Activated CD4-positive, alpha-beta T cell treated with anti-CD3 and anti-CD28 coated beads for 36 hours (primary cell): Measurements from ENCODE around the gene ALKAL2. TPM values are rescaled to one million over a fixed set of nuclear protein-coding genes. Genes with fewer than 3 reads are reported as not detected.
"Not testable (repeated sequence)": the region's sequence is repeated elsewhere in the genome, so short reads cannot be mapped to it uniquely, and the experiment has no call there.

Experiments
- ATAC-seq: fragments of 200-7000 bp; cut with Tn5 transposase; one replicate; pipeline ENCODE4 v1.10.0; 2021; ENCODE audit warnings: mild to moderate bottlenecking, moderate library complexity
- CTCF ChIA-PET: fragments of 350-600 bp; sonication (Branson Sonifier 250); formaldehyde crosslinking; loops from one replicate; lab custom pipeline; 2021; ENCODE audit warnings: antibody characterized with exemption; lab: Charles Lee
- POLR2A ChIA-PET: fragments of 350-600 bp; sonication (Branson Sonifier 250); formaldehyde crosslinking; loops from one replicate; lab custom pipeline; 2021; ENCODE audit warnings: antibody characterized with exemption, inconsistent platforms; lab: Charles Lee
- DNase-seq: peaks from one replicate; pipeline ENCODE4 v3.0.0-alpha.2; 2020
- H3K27ac Mint-ChIP-seq: one replicate; pipeline ENCODE4 v1.8.0; 2021; ENCODE audit warnings: mixed read lengths
- H3K27me3 Mint-ChIP-seq: one replicate; pipeline ENCODE4 v1.8.0; 2021; ENCODE audit warnings: mixed read lengths
- H3K36me3 Mint-ChIP-seq: one replicate; pipeline ENCODE4 v1.8.0; 2021; ENCODE audit warnings: low read depth, mixed read lengths
- H3K4me1 Mint-ChIP-seq: one replicate; pipeline ENCODE4 v1.8.0; 2021; ENCODE audit warnings: mixed read lengths
- H3K4me3 Mint-ChIP-seq: one replicate; pipeline ENCODE4 v1.8.0; 2021; ENCODE audit warnings: mild to moderate bottlenecking, moderate library complexity, mixed read lengths
- H3K9me3 Mint-ChIP-seq: one replicate; pipeline ENCODE4 v1.8.0; 2021; ENCODE audit warnings: low read depth, mixed read lengths
- intact Hi-C, 2 experiments: fragments of 100-400 bp; cut with DNase I in 1 of 2; cut with micrococcal nuclease in 1 of 2; formaldehyde crosslinking; loops; one replicate each; pipeline versions ENCODE4 v1.14.2 to v1.15.1; 2022 to 2024; cut with DNase I, micrococcal nuclease
- total RNA-seq, 2 experiments: library from RNA; stranded (reverse); gene quantifications; one replicate each; pipeline ENCODE4 v1.2.3, GENCODE V29; 2021

ALKAL2 gene, protein sequence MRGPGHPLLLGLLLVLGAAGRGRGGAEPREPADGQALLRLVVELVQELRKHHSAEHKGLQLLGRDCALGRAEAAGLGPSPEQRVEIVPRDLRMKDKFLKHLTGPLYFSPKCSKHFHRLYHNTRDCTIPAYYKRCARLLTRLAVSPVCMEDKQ
- total RNA-seq, result not detected

DNA sequence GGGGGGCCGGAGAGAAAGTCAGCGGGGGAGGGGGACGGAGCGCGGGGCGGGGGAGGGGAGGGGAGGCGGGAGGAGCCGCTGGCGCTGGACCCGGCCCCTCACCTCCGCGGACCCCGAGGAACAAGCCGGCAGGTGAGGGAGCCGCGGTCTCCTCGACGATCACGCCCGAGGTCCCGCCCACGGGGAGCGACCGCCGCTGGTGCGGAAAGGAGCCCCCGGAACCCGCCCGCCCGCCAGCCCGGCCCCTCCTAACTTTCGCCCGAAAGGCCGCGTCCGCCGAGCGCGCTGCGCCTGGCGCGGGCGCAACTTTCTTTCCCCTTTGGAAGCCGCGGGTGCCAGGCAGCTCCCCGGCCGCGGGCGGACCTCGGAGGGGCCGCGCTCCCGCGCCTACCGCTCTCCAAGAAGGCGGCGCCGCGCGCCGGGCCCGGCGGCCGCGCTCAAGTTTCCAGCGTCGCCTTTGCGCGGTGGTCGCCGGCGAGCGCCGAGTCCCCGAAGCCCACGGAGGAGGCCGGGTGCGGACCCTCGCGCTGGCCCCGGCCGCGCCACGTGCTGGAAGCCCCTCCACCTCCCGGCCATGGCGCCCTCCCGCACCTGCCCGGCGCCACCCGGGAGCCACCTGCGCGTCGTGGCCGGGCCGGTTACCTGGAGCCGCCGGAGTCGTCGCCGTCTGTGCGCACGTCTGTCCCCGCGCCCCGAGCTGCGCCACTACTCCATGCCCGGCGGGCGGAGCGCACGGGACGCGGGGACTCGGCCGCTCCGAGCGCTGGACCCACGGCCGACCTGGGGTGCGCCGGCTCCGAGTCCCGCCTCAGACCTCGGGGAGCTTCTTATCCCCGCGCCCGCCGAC lies at the start of gene ALKAL2:
Gene ALKAL2, minus strand, starts transcription at position 181 of the 847 bp plus-strand sequence. CDS start 256 bp downstream, outside the sequence.
- H3K27ac Mint-ChIP-seq, result no peak within 1 kb of the TSS
- peaks cover 36% of the 10 kb centered on the region for H3K27me3 Mint-ChIP-seq
- DNase-seq, result peak; percentile 24
- H3K9me3 Mint-ChIP-seq, result no peaks in the 10 kb centered on the region
- no peak within 1 kb of the TSS for H3K4me3 Mint-ChIP-seq
- POLR2A ChIA-PET, result no interaction called here
- no peaks in the 10 kb centered on the region for H3K36me3 Mint-ChIP-seq
- intact Hi-C loops, result no loop called here
- ATAC-seq, result peak; percentile 20
- CTCF ChIA-PET, result interaction anchor here (1.0 to 2.3 kb wide), 2 partner anchors 40 to 41 kb away, joined by 3 to 13 read pairs; no protein-coding TSS in a partner anchor
- H3K4me1 Mint-ChIP-seq, result peaks cover 5% of the 10 kb centered on the region

DNA sequence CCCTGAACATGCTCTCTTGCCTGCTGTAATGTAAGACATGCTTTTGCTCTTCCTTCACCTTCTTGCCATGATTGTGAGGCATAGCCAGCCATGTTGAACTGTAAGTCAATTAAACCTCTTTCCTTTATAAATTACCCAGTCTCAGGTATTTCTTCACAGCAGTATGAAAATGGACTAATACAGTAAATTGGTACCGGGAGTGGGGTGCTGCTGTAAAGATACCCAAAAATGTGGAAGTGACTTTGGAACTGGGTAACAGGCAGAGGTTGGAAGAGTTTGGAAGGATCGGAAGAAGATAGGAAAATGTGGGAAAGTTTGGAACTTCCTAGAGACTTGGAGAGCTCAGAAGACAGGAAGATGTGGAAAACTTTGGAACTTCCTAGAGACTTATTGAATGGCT lies 49.1 kb upstream of the ALKAL2 start:
- ATAC-seq, DNase-seq, CTCF ChIA-PET, H3K4me3 Mint-ChIP-seq, POLR2A ChIA-PET, H3K4me1 Mint-ChIP-seq, H3K27ac Mint-ChIP-seq, H3K36me3 Mint-ChIP-seq, intact Hi-C loops: not testable (repeated sequence)
- Mint-ChIP-seq H3K9me3 (peaks cover 22% of the 10 kb centered on the region), H3K27me3 (peaks cover 14% of the 10 kb centered on the region)

DNA sequence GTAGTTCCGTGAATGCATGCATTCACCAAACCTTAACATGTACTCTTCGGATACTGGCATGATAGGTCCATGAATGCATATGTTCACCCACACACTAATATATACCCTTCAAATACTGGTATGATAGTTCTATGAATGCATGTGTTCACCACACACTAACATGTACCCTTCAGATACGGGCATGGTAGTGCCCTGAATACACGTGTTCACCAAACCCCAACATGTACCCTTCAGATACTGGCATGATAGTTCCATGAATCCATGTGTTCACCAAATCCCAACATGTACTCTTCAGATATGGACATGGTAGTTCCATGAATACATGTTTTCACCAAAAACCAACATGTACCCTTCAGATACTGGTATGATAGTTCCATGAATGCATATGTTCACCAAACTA lies 48.5 kb upstream of the ALKAL2 start:
- ATAC-seq (no peak), DNase-seq (no peak)
- peaks cover 15% of the 10 kb centered on the region for H3K27me3 Mint-ChIP-seq
- intact Hi-C loops, result no loop called here
- ChIA-PET POLR2A (no interaction called here), CTCF (no interaction called here)
- H3K27ac Mint-ChIP-seq, result no peak overlapping the region
- H3K9me3 Mint-ChIP-seq, result peaks cover 22% of the 10 kb centered on the region
- H3K4me3 Mint-ChIP-seq, result no peak overlapping the region
- no peaks in the 10 kb centered on the region for H3K4me1 Mint-ChIP-seq
- peaks cover 5% of the 10 kb centered on the region for H3K36me3 Mint-ChIP-seq

DNA sequence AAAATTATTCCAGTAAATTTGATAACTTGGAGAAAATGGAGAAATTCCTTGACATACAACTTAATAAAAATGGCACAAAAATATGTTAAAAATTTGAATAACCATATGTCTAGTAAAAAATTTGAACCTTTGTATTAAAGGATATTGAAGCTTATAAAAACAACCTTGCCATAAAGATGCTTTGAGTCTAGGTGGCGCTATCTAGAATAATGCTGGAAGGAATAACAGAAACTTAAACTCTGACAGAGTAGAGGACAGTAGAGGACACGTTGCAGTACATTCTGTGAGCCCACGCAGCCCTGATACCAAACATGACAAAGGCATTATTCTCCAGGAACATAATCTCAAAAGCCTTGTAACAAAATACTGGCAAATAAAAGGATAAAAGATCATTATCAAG lies 44.7 kb upstream of the ALKAL2 start:
- ATAC-seq (no peak), DNase-seq (no peak)
- Mint-ChIP-seq H3K27me3 (peaks cover 16% of the 10 kb centered on the region), H3K36me3 (peaks cover 5% of the 10 kb centered on the region), H3K9me3 (peaks cover 21% of the 10 kb centered on the region), H3K4me1 (no peaks in the 10 kb centered on the region), H3K27ac (no peak overlapping the region), H3K4me3 (no peak overlapping the region)
- ChIA-PET POLR2A (no interaction called here), CTCF (no interaction called here)
- intact Hi-C loops, result no loop called here

DNA sequence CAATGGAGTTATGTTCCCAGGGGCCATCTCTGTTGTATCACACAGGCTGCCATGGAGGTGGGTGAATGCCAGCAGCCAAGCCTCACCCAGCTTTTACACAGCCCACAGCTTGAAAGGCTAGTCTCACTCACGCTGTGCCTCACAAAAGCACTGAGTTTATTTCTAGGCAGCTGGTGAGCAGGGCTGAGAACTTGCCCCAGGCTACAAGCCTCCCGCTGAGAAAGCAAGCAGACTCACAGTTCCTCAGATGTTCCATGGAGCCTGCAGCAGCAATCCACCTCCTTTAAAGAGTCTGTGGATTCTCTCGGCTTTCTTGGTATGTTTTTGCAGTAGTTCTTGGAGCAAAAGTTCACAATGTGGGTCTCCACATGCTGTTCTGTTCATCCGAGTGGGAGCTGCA lies 40.9 kb upstream of the ALKAL2 start:
- intact Hi-C loops, result no loop called here
- no peak overlapping the region for H3K4me3 Mint-ChIP-seq
- peaks cover 16% of the 10 kb centered on the region for H3K9me3 Mint-ChIP-seq
- ATAC-seq (no peak), DNase-seq (no peak)
- peaks cover 27% of the 10 kb centered on the region for H3K27me3 Mint-ChIP-seq
- H3K27ac Mint-ChIP-seq, result no peak overlapping the region
- H3K36me3 Mint-ChIP-seq, result no peaks in the 10 kb centered on the region
- H3K4me1 Mint-ChIP-seq, result no peaks in the 10 kb centered on the region
- CTCF ChIA-PET, result no interaction called here
- POLR2A ChIA-PET, result no interaction called here

DNA sequence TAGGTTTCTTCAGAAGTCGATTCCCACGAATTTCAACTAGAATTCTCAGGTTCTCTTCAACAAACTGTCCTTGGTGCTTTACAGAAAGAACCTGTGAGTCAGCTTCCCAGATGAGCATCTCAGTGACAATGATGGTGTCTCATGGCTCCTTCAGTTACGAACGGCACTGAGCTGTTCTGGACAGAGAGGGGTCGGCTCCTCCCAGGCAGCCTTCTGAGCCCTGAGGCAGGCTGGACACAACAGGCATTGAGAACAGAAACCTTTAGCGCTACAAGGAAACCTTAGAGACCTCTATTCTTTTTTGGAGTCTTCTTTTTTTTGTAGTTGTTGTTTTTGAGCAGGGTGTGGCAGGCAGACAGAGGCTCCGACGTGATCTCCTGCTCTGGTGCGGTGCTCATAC lies 35.1 kb upstream of the ALKAL2 start:
- intact Hi-C loops, result no loop called here
- ATAC-seq, result no peak
- DNase-seq, result no peak
- peaks cover 14% of the 10 kb centered on the region for H3K4me1 Mint-ChIP-seq
- H3K9me3 Mint-ChIP-seq, result peaks cover 16% of the 10 kb centered on the region
- H3K27me3 Mint-ChIP-seq, result peaks cover 21% of the 10 kb centered on the region
- H3K36me3 Mint-ChIP-seq, result peaks cover 5% of the 10 kb centered on the region
- H3K27ac Mint-ChIP-seq, result no peak overlapping the region
- H3K4me3 Mint-ChIP-seq, result no peak overlapping the region
- ChIA-PET POLR2A (no interaction called here), CTCF (no interaction called here)

DNA sequence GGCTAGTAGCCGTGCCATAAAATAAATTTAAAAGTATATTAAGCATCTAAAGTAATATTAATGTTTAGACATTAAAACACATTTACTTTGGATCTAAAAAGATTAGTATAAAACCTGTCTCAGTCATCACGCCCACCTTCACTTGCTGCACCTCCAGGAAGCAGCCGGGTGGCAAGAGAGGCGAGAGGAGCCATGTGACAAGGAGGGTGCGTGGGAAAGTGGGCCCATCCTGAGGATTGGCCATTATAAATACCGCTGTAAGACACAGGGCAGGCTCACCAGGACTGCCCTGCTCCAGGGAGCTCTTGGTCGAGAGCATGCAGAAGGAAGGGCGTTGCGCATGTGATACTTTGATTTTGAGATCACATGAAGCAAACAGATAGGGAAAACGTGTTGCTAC lies 34.4 kb upstream of the ALKAL2 start:
- H3K4me3 Mint-ChIP-seq, result no peak overlapping the region
- peaks cover 5% of the 10 kb centered on the region for H3K36me3 Mint-ChIP-seq
- CTCF ChIA-PET, result interaction anchor here (0.7 kb wide), 1 partner anchor 100 kb away, joined by 4 read pairs; no protein-coding TSS in a partner anchor
- POLR2A ChIA-PET, result no interaction called here
- intact Hi-C loops, result no loop called here
- H3K9me3 Mint-ChIP-seq, result peaks cover 12% of the 10 kb centered on the region
- ATAC-seq (no peak), DNase-seq (no peak)
- peaks cover 21% of the 10 kb centered on the region for H3K4me1 Mint-ChIP-seq
- peaks cover 21% of the 10 kb centered on the region for H3K27me3 Mint-ChIP-seq
- no peak overlapping the region for H3K27ac Mint-ChIP-seq

DNA sequence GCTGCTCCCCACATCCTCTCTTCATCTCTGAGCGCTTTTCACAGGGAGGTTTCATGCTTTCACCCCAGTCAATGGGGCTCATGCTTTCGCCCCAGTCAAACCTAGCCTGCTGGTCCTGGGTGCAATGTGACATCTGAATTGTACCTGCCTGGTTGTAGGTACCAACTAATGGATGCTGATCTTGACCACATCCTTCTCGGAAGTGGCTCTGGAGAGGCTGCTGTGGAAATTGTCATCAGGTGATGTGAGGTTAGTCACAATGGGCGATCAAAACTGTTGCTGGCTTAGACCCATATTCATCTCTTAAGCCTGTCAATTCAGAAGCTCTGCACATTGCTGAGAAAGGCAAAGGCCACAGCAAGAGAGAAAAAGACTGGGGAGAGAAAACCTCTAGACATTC lies 32.7 kb upstream of the ALKAL2 start:
- POLR2A ChIA-PET, result no interaction called here
- Mint-ChIP-seq H3K27ac (no peak overlapping the region), H3K9me3 (peaks cover 5% of the 10 kb centered on the region), H3K4me1 (peaks cover 24% of the 10 kb centered on the region), H3K4me3 (no peak overlapping the region), H3K27me3 (peaks cover 17% of the 10 kb centered on the region), H3K36me3 (peaks cover 5% of the 10 kb centered on the region)
- intact Hi-C loops, result no loop called here
- no peak for ATAC-seq
- DNase-seq, result no peak
- CTCF ChIA-PET, result interaction anchor here (1.0 kb wide), 1 partner anchor 316 kb away, joined by 3 read pairs; no protein-coding TSS in a partner anchor

DNA sequence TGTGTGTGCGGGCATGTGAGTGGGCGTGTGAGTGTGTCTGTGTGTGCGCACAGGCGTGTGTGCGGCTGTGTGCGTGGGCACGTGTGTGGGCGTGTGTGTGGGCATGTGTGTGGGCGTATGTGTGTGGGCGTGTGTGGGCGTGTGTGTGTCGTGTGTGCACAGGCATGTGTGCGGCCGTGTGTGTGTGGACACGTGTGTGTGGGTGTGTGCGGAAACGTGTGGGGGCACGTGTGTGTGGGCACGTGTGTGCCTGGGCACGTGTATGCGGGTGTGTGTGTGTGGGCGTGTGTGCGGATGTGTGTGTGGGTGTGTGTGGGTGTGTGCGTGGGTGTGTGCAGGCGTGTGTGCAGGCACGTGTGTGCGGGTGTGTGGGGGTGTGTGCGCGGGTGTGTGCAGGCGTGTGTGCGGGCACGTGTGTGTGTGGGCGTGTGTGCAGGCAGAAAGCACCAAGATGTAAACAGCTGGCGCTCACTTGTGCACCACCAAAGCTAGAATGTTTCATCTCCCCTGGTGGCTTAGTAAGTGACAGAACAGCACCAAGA lies 31.2 kb upstream of the ALKAL2 start:
- peak overlapping the region; percentile 89 for H3K27ac Mint-ChIP-seq
- ATAC-seq, result no peak
- H3K4me1 Mint-ChIP-seq, result peaks cover 24% of the 10 kb centered on the region
- H3K9me3 Mint-ChIP-seq, result peaks cover 5% of the 10 kb centered on the region
- ChIA-PET POLR2A (interaction anchor here (0.7 kb wide), 1 partner anchor 195 kb away, joined by 3 read pairs; no protein-coding TSS in a partner anchor), CTCF (no interaction called here)
- H3K4me3 Mint-ChIP-seq, result peak overlapping the region; percentile 75
- peaks cover 5% of the 10 kb centered on the region for H3K36me3 Mint-ChIP-seq
- DNase-seq, result peak; percentile 18
- H3K27me3 Mint-ChIP-seq, result peaks cover 14% of the 10 kb centered on the region
- intact Hi-C loops, result loop anchor here in 1 of 2 experiments (2.0 to 5.0 kb wide), 2 partner anchors 138 to 358 kb away; partner anchors contain the start of gene TMEM18

DNA sequence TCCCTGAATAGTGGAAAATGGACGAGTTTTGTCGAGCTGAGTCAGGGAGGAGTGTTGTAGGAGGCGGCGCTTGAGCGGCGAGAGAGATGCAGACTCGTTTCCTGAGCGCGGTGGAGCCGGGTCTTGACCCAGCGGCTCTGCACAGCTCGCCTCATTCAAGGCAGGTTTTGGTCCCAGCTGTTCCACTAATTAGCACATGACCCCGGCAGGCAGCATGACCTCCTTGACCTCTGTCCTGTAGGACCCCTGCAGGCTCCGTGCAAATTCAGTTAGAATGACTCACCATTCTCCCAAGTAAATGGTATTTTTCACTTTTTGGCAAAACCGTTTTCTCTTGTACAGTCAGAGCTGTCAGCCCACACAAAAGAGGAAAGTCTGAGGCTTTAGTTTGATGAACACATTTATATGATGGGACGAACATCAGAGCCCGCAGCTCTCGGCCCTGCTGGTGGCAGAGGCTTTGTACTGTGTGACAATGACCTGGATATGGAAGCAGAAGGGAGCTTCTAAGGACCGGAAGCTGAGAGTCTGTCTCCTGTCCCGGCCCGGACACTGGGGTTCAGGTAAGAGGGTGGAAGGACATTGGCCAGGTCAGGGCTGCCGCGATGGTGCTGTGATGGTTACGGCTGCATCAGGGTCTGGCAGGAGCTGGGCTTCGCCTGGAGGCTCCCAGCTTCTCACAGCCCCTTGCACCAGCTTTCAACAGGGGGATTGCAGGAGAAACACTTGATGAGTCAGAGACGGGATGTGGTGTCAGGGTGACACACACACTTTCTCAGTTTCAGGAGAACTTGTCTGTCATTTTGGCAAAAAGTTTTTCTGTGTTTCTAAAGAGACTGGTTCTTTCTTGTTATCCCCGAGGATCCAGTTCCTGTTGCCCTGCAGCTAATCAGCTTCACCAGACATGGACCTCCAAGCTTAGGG lies 29.9 kb upstream of the ALKAL2 start:
- Mint-ChIP-seq H3K36me3 (peaks cover 5% of the 10 kb centered on the region), H3K4me1 (peaks cover 24% of the 10 kb centered on the region), H3K27me3 (peaks cover 13% of the 10 kb centered on the region), H3K4me3 (peak overlapping the region; percentile 75), H3K27ac (peak overlapping the region; percentile 89), H3K9me3 (peaks cover 5% of the 10 kb centered on the region)
- intact Hi-C loops, result loop anchor here in 1 of 2 experiments (2.0 to 5.0 kb wide), 2 partner anchors 140 to 359 kb away; partner anchors contain the start of gene TMEM18
- DNase-seq (peak; percentile 63), ATAC-seq (peak; percentile 83)
- ChIA-PET POLR2A (no interaction called here), CTCF (interaction anchor here (0.7 to 0.9 kb wide), 2 partner anchors 21 to 312 kb away, joined by 3 read pairs; no protein-coding TSS in a partner anchor)

DNA sequence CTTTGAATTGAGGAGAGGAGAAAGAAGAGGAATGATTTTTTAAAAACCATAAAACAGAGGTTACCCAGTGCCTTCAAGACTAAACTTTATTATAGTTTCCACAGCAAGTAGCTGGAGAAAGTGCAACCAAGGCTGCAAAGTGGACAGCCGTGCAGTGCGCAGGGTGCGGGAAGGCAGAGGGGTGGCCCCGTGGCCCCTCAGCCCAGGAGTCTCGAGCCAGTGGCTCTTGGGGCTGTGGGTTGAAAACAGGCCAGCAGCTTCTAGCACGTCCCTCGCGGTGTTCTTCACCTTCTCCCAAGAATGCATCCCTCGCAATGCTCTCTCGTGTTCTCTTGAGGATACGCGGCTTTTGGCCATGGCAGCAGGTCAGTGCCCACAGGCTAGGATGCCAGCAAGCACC lies 28.5 kb upstream of the ALKAL2 start:
- H3K4me1 Mint-ChIP-seq, result peaks cover 24% of the 10 kb centered on the region
- ATAC-seq (no peak), DNase-seq (no peak)
- H3K27ac Mint-ChIP-seq, result no peak overlapping the region
- H3K27me3 Mint-ChIP-seq, result peaks cover 13% of the 10 kb centered on the region
- H3K36me3 Mint-ChIP-seq, result peaks cover 5% of the 10 kb centered on the region
- intact Hi-C loops, result loop anchor here in 1 of 2 experiments (5.0 kb wide), 1 partner anchor 141 kb away; no protein-coding TSS in a partner anchor
- peaks cover 5% of the 10 kb centered on the region for H3K9me3 Mint-ChIP-seq
- CTCF ChIA-PET, result no interaction called here
- POLR2A ChIA-PET, result no interaction called here
- H3K4me3 Mint-ChIP-seq, result no peak overlapping the region
